Astrocyte (in vitro differentiated cells and primary cell): ENCODE measurements around the gene SMTNL2. TPM values are rescaled to one million over a fixed set of nuclear protein-coding genes. Genes with fewer than 3 reads are reported as not detected.

Experiments used
- DNase-seq: peaks from one replicate; pipeline ENCODE4 v3.0.0-alpha.2; 2010; ENCODE audit warnings: low read depth
- FAIRE-seq: peaks from 2 replicates; lab custom pipeline; 2011; peaks lifted over from hg19 to GRCh38; lab: Jason Lieb, UNC
- H2AFZ ChIP-seq: 2 replicates; pipeline ENCODE4 v1.6.0; 2012; ENCODE audit warnings: low read depth, low read length, inconsistent platforms
- H3K27ac ChIP-seq: 2 replicates; pipeline ENCODE4 v1.5.1; 2011; ENCODE audit warnings: low read depth, low read length, inconsistent platforms
- H3K27me3 ChIP-seq: 2 replicates; pipeline ENCODE4 v1.6.0; 2011; ENCODE audit warnings: low read length, inconsistent platforms; ENCODE audit not compliant: insufficient read depth
- H3K36me3 ChIP-seq: 2 replicates; pipeline ENCODE4 v1.5.1; 2011; ENCODE audit warnings: low read length, inconsistent platforms; ENCODE audit not compliant: insufficient read depth
- H3K4me1 ChIP-seq: 2 replicates; pipeline ENCODE4 v1.5.1; 2011; ENCODE audit warnings: low read length, inconsistent platforms; ENCODE audit not compliant: insufficient read depth
- H3K4me2 ChIP-seq: 2 replicates; pipeline ENCODE4 v1.6.0; 2012; ENCODE audit warnings: low read length, inconsistent platforms
- H3K4me3 ChIP-seq: 2 replicates; pipeline ENCODE4 v1.5.1; 2011; ENCODE audit warnings: low read depth, mild to moderate bottlenecking, low read length, inconsistent platforms; ENCODE audit not compliant: insufficient read depth
- H3K79me2 ChIP-seq: 2 replicates; pipeline ENCODE4 v1.6.0; 2012; ENCODE audit warnings: mild to moderate bottlenecking, low read length, inconsistent platforms; ENCODE audit not compliant: insufficient read depth
- H3K9ac ChIP-seq: 2 replicates; pipeline ENCODE4 v1.6.0; 2012; ENCODE audit warnings: mild to moderate bottlenecking, low read length, inconsistent platforms
- H3K9me3 ChIP-seq: 2 replicates; pipeline ENCODE4 v1.5.1; 2012; ENCODE audit warnings: low read depth, mild to moderate bottlenecking, low read length, inconsistent platforms; ENCODE audit not compliant: insufficient read depth
- H4K20me1 ChIP-seq: 2 replicates; pipeline ENCODE4 v1.6.0; 2012; ENCODE audit warnings: low read length, inconsistent platforms; ENCODE audit not compliant: insufficient read depth
- H3K27ac Mint-ChIP-seq: one replicate; pipeline ENCODE4 v1.8.0; 2021; ENCODE audit warnings: mild to moderate bottlenecking, mixed read lengths; ENCODE audit not compliant: unreplicated experiment
- H3K27me3 Mint-ChIP-seq: one replicate; pipeline ENCODE4 v1.8.0; 2021; ENCODE audit warnings: low read depth, mixed read lengths; ENCODE audit not compliant: unreplicated experiment
- H3K36me3 Mint-ChIP-seq: one replicate; pipeline ENCODE4 v1.8.0; 2021; ENCODE audit warnings: low read depth, mixed read lengths; ENCODE audit not compliant: unreplicated experiment
- H3K4me1 Mint-ChIP-seq: one replicate; pipeline ENCODE4 v1.8.0; 2021; ENCODE audit warnings: low read depth, mixed read lengths; ENCODE audit not compliant: unreplicated experiment
- H3K4me3 Mint-ChIP-seq: one replicate; pipeline ENCODE4 v1.8.0; 2021; ENCODE audit warnings: mild to moderate bottlenecking, moderate library complexity, mixed read lengths; ENCODE audit not compliant: unreplicated experiment
- H3K9me3 Mint-ChIP-seq: one replicate; pipeline ENCODE4 v1.8.0; 2021; ENCODE audit warnings: mild to moderate bottlenecking, mixed read lengths; ENCODE audit not compliant: unreplicated experiment
- EZH2 ChIP-seq: IDR thresholded peaks from 2 replicates; pipeline ENCODE4 v1.6.1; 2012; ENCODE audit warnings: mild to moderate bottlenecking, low read length, inconsistent platforms; ENCODE audit not compliant: insufficient read depth
- total RNA-seq: library from RNA; stranded (reverse); gene quantifications from 2 replicates; pipeline ENCODE4 v1.2.1, GENCODE V29; 2021
- TF ChIP-seq, protein P1 (sequence below): IDR thresholded peaks from 2 replicates; pipeline ENCODE4 v1.5.1; 2011; ENCODE audit warnings: low read depth, mild to moderate bottlenecking, inconsistent platforms, low read length, moderate library complexity; ENCODE audit not compliant: insufficient read depth

SMTNL2 gene
- total RNA-seq, 1 donor from 2014 or later = 0.18 TPM

DNA sequence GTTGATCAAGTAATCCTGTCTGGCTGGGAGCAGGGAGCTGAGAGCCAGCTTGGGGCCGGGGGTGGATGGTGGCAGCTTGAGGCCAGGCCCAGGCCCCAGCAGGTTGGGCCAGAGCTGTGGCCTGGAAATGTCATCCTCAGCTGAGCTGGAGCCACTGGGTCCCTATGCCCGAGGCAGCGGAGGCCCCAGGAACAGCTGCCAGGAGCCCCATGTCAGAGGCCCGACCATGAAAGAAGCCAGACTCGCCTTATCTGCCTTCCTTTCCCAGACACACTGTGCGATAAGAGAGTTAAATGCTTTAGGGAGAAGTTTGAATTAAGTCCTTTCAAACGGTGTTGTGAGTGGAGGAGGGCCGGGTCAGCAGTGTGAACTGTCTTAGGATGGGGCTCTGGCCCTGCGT is 3.5 kb downstream of the SMTNL2 start:
- FAIRE-seq = no peak
- H3K27me3 Mint-ChIP-seq = peaks cover 72% of the 10 kb centered on the region

DNA sequence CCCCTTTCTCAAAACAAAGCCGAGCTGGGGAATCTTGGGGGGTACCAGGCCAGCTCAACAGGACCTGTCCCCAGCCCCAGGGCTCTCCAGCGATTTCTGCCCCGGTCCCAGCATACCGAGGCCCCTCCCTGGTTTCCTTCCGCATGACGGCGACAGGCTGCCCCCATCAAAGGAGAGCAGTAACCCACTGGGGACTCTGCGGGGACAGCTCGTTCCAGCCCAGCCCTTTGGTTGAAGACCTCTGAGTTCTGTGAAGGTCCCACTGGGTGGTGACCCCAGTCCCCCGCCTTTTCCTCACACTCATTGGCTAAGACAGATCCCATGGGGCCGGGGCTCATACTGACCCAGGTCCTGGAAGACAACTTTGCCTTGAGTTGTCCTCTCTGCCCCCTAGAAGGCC is 4.1 kb downstream of the SMTNL2 start:
- peaks cover 31% of the 10 kb centered on the region for H3K27me3 ChIP-seq
- H3K4me1 Mint-ChIP-seq = peaks cover 1% of the 10 kb centered on the region

More for the DNA sequence above, 3.5 kb downstream of the SMTNL2 start:
- no peak for DNase-seq
- H3K79me2 ChIP-seq = no peaks in the 10 kb centered on the region
- no peaks in the 10 kb centered on the region for H3K36me3 ChIP-seq
- TF ChIP-seq EZH2 = no peak
- TF ChIP-seq, protein P1, sequence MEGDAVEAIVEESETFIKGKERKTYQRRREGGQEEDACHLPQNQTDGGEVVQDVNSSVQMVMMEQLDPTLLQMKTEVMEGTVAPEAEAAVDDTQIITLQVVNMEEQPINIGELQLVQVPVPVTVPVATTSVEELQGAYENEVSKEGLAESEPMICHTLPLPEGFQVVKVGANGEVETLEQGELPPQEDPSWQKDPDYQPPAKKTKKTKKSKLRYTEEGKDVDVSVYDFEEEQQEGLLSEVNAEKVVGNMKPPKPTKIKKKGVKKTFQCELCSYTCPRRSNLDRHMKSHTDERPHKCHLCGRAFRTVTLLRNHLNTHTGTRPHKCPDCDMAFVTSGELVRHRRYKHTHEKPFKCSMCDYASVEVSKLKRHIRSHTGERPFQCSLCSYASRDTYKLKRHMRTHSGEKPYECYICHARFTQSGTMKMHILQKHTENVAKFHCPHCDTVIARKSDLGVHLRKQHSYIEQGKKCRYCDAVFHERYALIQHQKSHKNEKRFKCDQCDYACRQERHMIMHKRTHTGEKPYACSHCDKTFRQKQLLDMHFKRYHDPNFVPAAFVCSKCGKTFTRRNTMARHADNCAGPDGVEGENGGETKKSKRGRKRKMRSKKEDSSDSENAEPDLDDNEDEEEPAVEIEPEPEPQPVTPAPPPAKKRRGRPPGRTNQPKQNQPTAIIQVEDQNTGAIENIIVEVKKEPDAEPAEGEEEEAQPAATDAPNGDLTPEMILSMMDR = no peak
- no peak overlapping the region for H2AFZ ChIP-seq
- Mint-ChIP-seq H3K9me3 (peaks cover 3% of the 10 kb centered on the region), H3K27ac (no peak overlapping the region), H3K36me3 (no peaks in the 10 kb centered on the region), H3K4me1 (peaks cover 1% of the 10 kb centered on the region), H3K4me3 (no peak overlapping the region)
- no peak overlapping the region for H3K9ac ChIP-seq
- no peak overlapping the region for H3K4me2 ChIP-seq
- no peaks in the 10 kb centered on the region for H3K9me3 ChIP-seq
- H3K4me3 ChIP-seq = no peak overlapping the region
- H3K27me3 ChIP-seq = peaks cover 37% of the 10 kb centered on the region
- peaks cover 2% of the 10 kb centered on the region for H3K4me1 ChIP-seq
- H4K20me1 ChIP-seq = no peaks in the 10 kb centered on the region
- H3K27ac ChIP-seq = no peak overlapping the region

More for the DNA sequence above, 4.1 kb downstream of the SMTNL2 start:
- peaks cover 2% of the 10 kb centered on the region for H3K4me1 ChIP-seq
- no peak for FAIRE-seq
- H3K9ac ChIP-seq = no peak overlapping the region
- no peaks in the 10 kb centered on the region for H3K36me3 ChIP-seq
- H4K20me1 ChIP-seq = no peaks in the 10 kb centered on the region
- H3K4me2 ChIP-seq = no peak overlapping the region
- H3K27ac ChIP-seq = no peak overlapping the region
- no peak overlapping the region for H2AFZ ChIP-seq
- DNase-seq = no peak
- Mint-ChIP-seq H3K9me3 (peaks cover 3% of the 10 kb centered on the region), H3K36me3 (no peaks in the 10 kb centered on the region), H3K4me3 (no peak overlapping the region), H3K27me3 (peaks cover 68% of the 10 kb centered on the region), H3K27ac (no peak overlapping the region)
- TF ChIP-seq EZH2 = no peak
- TF ChIP-seq, protein P1 = no peak
- H3K79me2 ChIP-seq = no peaks in the 10 kb centered on the region
- no peak overlapping the region for H3K4me3 ChIP-seq
- H3K9me3 ChIP-seq = no peaks in the 10 kb centered on the region
